Activated T-cell treated with anti-CD3 and anti-CD28 coated beads, Interleukin-2, amount 50 U/mL, for 4 hours (primary cell): ENCODE measurements around the gene KIAA1549. TPM values are rescaled to one million over a fixed set of nuclear protein-coding genes. Genes with fewer than 3 reads are reported as not detected.

Experiments
- ATAC-seq, 2 donors: fragments of 200-7000 bp; cut with Tn5 transposase; one replicate each; pipeline ENCODE4 v1.10.0; 2021
- DNase-seq: peaks from one replicate; pipeline ENCODE4 v3.0.0-alpha.2; 2020
- H3K27me3 Mint-ChIP-seq: one replicate; pipeline ENCODE4 v1.8.0; 2021; ENCODE audit warnings: low read depth, mixed read lengths
- H3K36me3 Mint-ChIP-seq: one replicate; pipeline ENCODE4 v1.8.0; 2022; ENCODE audit warnings: mixed read lengths; ENCODE audit not compliant: insufficient read depth
- H3K4me1 Mint-ChIP-seq: one replicate; pipeline ENCODE4 v1.8.0; 2021; ENCODE audit warnings: low read depth, mixed read lengths
- H3K4me3 Mint-ChIP-seq: one replicate; pipeline ENCODE4 v1.8.0; 2021; ENCODE audit warnings: mild to moderate bottlenecking, moderate library complexity, mixed read lengths
- H3K9me3 Mint-ChIP-seq: one replicate; pipeline ENCODE4 v1.8.0; 2021; ENCODE audit warnings: mixed read lengths
- total RNA-seq, 3 donors: library from RNA; stranded (reverse); gene quantifications; one replicate each; pipeline ENCODE4 v1.2.1, GENCODE V29; 2021

The KIAA1549 gene
- total RNA-seq, 3 donors from 2014 or later: 0.27 to 0.53 (median 0.46) TPM

DNA sequence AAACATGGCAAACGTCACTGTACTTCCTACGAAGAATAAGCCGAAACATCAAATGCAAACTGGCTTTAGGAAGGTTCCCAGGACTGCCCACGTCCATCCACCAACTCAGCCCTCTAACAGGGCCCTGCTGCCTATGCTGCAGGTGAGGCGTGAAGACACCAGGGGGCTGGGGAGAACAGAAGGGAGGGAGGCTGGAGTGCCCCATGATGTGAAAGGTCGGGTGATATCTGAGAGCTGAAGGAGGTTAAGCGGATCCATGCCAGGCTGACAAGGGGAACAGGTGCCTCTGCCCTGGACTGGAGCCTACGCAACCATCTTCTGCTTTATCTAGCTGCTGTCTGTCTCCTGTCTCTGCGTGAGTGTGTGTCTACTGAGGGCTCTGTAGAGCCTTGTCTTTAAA is 143.0 kb downstream of the KIAA1549 start:
- H3K4me1 Mint-ChIP-seq: peaks cover 4% of the 10 kb centered on the region
- peaks cover 16% of the 10 kb centered on the region for H3K27me3 Mint-ChIP-seq
- DNase-seq: no peak
- no peaks in the 10 kb centered on the region for H3K9me3 Mint-ChIP-seq
- H3K36me3 Mint-ChIP-seq: no peaks in the 10 kb centered on the region
- no peak overlapping the region for H3K4me3 Mint-ChIP-seq
- no peak for ATAC-seq

DNA sequence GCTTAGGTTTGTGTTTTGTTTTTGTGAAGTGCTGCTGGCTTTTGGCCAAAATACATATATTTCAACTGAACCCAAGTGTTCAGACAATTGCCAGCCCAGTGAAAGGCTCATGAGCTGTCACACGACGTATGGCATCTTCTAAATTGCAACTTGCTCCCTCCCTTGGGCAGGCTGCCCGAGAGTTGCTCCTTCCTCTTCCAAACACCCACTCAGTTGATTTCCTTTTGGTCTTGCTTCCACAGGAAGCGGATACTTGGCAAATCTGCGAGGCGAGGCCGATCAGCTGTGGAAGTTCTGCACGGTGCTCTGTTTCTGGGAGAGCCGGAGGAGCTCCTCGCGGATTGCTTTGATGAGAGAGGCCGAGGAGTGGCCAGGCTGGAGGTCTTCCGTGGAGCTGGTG is 143.6 kb downstream of the KIAA1549 start:
- Mint-ChIP-seq H3K4me3 (no peak overlapping the region), H3K9me3 (no peaks in the 10 kb centered on the region), H3K4me1 (peaks cover 4% of the 10 kb centered on the region), H3K27me3 (peaks cover 20% of the 10 kb centered on the region), H3K36me3 (no peaks in the 10 kb centered on the region)
- ATAC-seq (no peak), DNase-seq (no peak)

DNA sequence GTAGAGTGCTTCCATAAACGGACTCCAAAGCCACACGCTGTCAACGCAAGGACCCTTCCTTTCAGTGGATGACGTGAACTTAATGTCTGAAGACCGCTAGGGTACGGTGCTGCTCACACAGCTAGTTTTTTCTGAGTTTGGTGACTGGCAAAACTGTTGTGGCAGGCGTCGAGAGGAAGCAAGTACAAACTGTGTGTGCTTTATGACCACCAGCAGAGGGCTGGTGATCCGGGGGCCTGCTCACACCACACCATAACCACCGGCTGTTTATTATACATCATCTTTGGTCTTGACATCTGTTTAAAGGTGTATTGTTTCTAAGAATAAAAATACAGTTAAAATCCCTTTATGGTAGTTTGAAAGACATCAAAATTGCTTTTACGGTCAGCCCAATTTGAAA is 146.1 kb downstream of the KIAA1549 start:
- Mint-ChIP-seq H3K36me3 (no peaks in the 10 kb centered on the region), H3K9me3 (no peaks in the 10 kb centered on the region), H3K4me1 (peaks cover 4% of the 10 kb centered on the region), H3K27me3 (peaks cover 15% of the 10 kb centered on the region), H3K4me3 (no peak overlapping the region)
- no peak for DNase-seq
- ATAC-seq: no peak

DNA sequence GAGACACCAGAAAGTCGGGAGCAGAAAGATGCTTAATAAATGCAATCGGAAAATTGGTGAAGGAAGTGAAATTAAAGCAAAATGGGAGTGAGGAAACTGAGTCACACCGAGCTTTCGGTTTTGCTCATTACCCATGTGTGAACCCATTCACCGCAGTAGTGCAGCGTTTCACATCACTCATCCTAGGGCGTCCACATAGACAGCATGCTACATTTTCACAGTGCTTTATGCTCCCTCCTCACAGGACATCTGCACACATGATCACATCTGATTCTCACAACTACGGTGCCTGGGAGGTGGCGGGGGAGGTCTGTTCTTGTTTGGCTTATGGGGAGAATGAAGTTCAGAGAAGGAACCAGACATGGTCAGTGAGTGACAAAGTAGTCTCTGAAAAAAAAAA is 146.6 kb downstream of the KIAA1549 start:
- peak in 1 of 2 donors; percentile 67 for ATAC-seq

DNA sequence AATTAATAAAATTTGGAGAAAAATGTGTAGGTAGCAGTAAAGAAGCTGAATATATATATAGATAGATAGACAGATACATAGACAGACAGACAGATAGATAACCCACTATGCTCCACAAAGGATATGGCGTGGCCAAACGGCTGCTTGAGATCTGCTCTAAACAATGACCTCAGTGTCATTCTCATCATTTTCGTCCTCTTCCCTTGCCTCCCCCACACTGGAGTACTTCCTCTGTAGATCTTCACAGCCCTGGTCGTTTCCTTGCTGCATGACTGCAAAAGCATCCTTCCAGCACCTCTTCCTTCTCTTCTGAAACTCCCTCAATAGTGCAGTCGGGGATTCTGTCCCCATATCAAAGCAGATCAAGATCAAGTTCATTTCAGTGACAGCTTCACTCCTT is 147.6 kb downstream of the KIAA1549 start:
- ATAC-seq (no peak), DNase-seq (no peak)
- H3K36me3 Mint-ChIP-seq: no peaks in the 10 kb centered on the region
- H3K4me3 Mint-ChIP-seq: no peak overlapping the region
- H3K27me3 Mint-ChIP-seq: peaks cover 10% of the 10 kb centered on the region
- peaks cover 4% of the 10 kb centered on the region for H3K4me1 Mint-ChIP-seq
- no peaks in the 10 kb centered on the region for H3K9me3 Mint-ChIP-seq

More for the DNA sequence above, 146.6 kb downstream of the KIAA1549 start:
- Mint-ChIP-seq H3K4me1 (peaks cover 4% of the 10 kb centered on the region), H3K36me3 (no peaks in the 10 kb centered on the region), H3K27me3 (peaks cover 13% of the 10 kb centered on the region), H3K9me3 (no peaks in the 10 kb centered on the region), H3K4me3 (no peak overlapping the region)
- no peak for DNase-seq

DNA sequence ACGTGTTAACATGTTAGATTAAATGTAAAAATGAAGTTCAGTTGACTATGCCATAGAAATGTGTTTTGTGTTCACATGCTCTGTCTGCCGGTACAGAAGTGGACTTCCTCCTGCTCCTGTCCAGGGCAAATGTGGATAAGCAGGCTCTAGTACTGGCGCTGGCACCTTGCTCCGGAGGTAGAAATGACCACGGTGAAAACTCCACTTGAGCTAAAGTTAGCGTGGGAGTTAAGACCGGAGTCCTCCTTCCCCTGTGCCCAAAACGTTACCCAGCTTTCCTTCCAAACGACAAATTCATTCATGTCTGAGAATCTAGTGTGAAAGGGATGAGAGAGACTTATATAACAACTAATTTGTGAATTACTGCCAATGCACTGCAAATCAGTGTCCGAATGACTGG is 148.2 kb downstream of the KIAA1549 start:
- no peak for DNase-seq
- Mint-ChIP-seq H3K36me3 (no peaks in the 10 kb centered on the region), H3K4me3 (no peak overlapping the region), H3K9me3 (no peaks in the 10 kb centered on the region), H3K27me3 (peaks cover 10% of the 10 kb centered on the region), H3K4me1 (peaks cover 4% of the 10 kb centered on the region)
- ATAC-seq: no peak

DNA sequence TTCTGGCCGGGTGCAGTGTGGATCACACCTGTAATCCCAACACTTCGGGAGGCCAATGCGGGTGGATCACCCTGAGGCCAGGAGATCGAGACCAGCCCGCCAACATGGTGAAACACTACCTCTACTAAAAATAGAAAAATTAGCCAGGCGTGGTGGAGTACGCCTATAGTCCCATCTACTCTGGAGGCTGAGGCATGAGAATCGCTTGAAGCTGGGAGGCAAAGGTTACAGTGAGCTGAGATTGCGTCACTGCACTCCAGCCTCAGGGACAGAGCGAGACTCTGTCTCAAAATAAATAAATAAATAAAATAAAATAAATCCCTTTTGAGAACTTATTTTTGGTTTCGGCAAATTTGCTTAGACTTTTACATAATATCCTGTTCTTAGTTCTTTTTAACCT is 151.9 kb downstream of the KIAA1549 start:
- DNase-seq (no peak), ATAC-seq (no peak)
- H3K4me3 Mint-ChIP-seq: no peak overlapping the region
- H3K4me1 Mint-ChIP-seq: peaks cover 6% of the 10 kb centered on the region
- no peaks in the 10 kb centered on the region for H3K36me3 Mint-ChIP-seq
- peaks cover 9% of the 10 kb centered on the region for H3K27me3 Mint-ChIP-seq
- no peaks in the 10 kb centered on the region for H3K9me3 Mint-ChIP-seq

DNA sequence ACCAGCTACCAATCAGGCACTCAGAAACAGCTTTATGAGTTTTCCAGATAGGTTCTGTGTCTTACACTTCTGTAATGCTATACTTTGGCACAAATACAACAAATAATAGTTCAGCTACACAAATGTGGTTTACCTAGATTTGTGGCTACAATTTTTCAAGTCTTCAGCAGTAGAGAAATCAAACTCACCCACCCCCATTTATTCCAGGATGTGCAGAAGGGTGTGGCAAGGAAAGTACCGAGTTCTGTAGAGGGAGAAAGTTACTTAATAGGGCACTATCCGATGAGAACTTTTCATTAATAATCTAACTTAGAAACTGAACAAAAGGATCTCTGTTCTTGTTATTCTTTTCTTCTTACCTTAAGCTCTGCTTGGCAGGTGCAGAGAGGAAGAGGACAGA is 152.9 kb downstream of the KIAA1549 start:
- no peaks in the 10 kb centered on the region for H3K9me3 Mint-ChIP-seq
- no peaks in the 10 kb centered on the region for H3K36me3 Mint-ChIP-seq
- ATAC-seq (no peak), DNase-seq (no peak)
- peaks cover 3% of the 10 kb centered on the region for H3K27me3 Mint-ChIP-seq
- H3K4me3 Mint-ChIP-seq: no peak overlapping the region
- peaks cover 6% of the 10 kb centered on the region for H3K4me1 Mint-ChIP-seq

DNA sequence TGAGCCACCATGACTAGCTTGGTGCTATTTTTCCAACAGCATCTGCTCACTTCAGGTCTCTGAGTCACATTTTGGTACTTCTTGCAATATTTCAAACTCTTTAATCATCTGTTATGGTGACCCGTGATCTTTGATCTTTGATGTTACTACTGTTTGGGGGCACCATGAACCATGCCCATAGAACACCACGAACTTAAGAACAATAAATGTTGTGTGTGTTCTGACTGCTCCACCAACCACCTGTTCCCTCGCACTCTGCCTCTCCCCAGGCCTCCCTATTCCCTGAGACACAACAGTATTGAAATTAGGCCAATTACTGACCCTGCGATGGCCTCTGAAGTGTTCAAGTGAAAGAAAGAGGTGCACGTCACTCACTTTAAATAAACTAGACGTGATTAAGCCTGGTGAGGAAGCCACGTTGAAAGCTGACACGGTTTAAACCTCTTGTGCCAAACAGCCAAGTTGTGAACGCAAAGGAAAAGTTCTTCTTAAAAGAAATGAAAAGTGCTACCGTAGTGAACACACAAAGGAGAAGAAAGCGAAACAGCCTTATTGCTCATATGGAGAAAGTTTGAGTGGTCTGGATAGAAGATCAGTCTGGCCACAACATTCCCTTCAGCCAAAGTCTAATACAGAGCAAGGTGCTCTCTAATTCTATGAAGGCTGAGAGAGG is 156.0 kb downstream of the KIAA1549 start:
- ATAC-seq: no peak
- Mint-ChIP-seq H3K4me1 (peaks cover 6% of the 10 kb centered on the region), H3K27me3 (no peaks in the 10 kb centered on the region), H3K9me3 (no peaks in the 10 kb centered on the region), H3K4me3 (no peak overlapping the region), H3K36me3 (no peaks in the 10 kb centered on the region)
- no peak for DNase-seq

DNA sequence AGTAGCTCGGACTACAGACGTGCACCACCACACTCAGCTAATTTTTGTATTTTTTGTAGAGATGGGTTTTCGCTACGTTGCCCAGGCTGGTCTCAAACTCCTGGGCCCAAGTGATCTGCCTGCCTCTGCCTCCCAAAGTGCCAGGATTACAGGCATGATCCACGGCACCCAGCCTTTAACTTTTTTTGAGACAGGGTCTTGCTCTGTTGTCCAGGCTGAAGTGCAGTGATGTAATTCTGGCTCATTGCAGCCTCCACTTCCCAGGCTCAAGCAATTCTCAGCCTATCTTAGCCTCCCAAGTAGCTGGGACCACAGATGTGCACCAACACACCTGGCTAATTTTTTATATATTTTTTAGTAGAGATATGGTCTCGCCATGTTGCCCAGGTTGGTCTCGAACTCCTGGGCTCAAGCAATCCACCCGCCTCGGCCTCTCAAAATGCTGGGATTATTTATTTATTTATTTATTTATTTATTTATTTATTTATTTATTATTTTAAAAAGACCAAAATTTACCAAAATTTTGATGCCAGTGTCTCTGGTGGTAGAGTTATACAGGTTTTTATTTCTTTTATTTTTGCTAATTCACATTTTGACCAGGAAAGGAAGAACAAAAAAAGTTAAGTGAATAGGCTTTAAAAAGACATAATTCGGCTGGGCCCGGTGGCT is 158.2 kb downstream of the KIAA1549 start:
- Mint-ChIP-seq H3K36me3 (no peaks in the 10 kb centered on the region), H3K4me3 (no peak overlapping the region), H3K4me1 (peaks cover 6% of the 10 kb centered on the region), H3K27me3 (no peaks in the 10 kb centered on the region), H3K9me3 (no peaks in the 10 kb centered on the region)
- no peak for DNase-seq
- ATAC-seq: no peak

DNA sequence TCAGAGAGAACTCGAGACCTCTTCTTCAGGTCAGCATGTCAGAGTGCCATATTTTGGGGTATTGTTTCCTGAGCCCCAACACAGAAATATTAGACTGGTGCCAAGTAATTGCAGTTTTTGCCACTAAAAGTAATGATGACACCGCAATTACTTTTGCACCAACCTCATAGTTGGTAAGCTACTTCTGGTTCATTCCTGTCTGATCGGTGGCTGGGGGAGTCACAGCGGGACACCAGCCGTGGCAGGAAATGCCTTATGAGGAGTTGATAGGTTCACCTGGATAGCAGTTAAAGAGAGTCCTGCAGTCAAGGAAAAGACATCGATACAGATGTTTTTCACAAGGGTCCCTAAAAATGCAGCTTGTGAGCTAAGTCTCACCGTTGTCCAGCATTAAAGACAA is 159.3 kb downstream of the KIAA1549 start:
- no peaks in the 10 kb centered on the region for H3K27me3 Mint-ChIP-seq
- DNase-seq: no peak
- no peak for ATAC-seq
- no peaks in the 10 kb centered on the region for H3K9me3 Mint-ChIP-seq
- no peak overlapping the region for H3K4me3 Mint-ChIP-seq
- H3K36me3 Mint-ChIP-seq: no peaks in the 10 kb centered on the region
- H3K4me1 Mint-ChIP-seq: peaks cover 6% of the 10 kb centered on the region

DNA sequence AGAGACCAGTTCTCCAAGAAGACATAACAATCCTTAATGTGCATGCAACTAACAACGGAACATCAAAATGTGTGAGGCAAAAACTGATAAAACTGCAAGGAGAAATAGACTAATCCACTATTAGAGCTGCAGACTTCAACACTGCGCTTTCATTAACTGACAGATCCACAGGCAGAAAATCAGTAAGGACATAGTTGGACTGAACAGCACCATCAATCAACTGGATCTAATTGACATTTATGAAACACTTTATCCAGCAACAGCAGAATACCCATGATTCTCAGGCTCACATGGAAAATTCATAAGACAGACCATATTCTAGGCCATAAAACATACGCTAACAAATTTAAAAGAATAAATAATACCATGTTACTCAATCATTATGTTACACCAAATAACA is 161.6 kb downstream of the KIAA1549 start:
- no peak overlapping the region for H3K4me3 Mint-ChIP-seq
- DNase-seq (no peak), ATAC-seq (no peak)
- no peaks in the 10 kb centered on the region for H3K9me3 Mint-ChIP-seq
- H3K27me3 Mint-ChIP-seq: peaks cover 3% of the 10 kb centered on the region
- no peaks in the 10 kb centered on the region for H3K4me1 Mint-ChIP-seq
- H3K36me3 Mint-ChIP-seq: no peaks in the 10 kb centered on the region

DNA sequence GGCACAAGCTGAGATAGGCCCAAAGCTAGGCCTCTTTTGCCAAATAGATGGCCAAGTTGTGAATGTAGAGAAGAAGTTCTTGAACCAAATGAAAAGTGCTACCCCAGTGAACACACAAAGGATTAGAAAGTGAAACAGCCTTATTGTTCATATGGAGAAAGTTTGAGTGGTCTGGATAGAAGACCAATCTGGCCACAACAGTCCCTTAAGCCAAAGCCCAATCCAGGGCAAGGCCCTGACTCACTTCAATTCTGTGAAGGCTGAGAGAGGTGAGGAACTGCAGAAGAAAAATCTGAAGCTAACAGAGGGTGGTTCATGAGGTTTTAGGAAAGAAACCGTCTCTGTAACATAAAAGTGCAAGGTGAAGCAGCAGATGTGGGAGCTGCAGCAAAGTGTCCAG is 164.5 kb downstream of the KIAA1549 start:
- Mint-ChIP-seq H3K36me3 (no peaks in the 10 kb centered on the region), H3K4me3 (no peak overlapping the region), H3K4me1 (no peaks in the 10 kb centered on the region), H3K9me3 (no peaks in the 10 kb centered on the region), H3K27me3 (peaks cover 3% of the 10 kb centered on the region)
- DNase-seq (no peak), ATAC-seq (no peak)

DNA sequence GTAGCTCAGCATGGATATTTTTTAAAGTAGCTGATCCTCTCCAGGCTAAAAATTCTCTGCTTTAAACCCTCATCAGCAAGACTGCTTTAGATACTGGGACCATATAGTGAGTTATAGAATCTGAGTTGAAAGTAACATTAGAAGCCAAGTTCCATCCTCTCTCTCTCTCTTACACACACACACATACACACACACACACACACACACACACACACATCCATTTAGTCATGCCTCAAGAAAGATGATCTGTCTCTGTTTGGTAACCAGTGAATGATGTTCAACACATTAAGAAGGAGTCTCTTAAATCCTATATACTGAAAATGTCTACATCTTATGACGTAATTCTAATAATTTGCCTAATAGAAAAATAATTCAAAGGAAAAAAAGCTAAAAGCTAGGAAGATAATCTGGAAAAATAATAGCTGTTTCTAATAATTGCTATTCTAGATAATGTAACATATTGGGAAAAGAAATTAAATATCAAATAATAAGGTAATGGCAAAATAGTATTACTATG is 166.3 kb downstream of the KIAA1549 start:
- no peak overlapping the region for H3K4me3 Mint-ChIP-seq
- peaks cover 3% of the 10 kb centered on the region for H3K27me3 Mint-ChIP-seq

DNA sequence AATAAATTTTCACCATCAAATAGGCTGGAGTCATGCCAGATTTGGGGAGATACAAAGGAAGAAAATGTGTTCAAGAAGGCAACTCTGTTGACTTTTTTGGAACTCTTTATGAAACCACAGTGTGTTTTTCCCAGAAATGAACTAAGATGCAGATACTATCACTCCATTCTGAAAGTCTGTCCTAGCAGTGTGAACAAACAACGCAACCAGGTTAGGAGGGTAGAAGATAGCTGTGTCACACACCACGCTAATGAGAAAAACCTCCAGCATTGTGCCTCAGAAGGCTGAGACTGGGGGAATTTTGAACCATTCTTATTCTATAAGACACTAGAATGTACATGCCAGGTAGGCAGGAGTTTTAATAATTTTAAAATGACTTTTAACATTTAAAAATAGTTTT is 167.2 kb downstream of the KIAA1549 start:
- H3K27me3 Mint-ChIP-seq: peaks cover 3% of the 10 kb centered on the region
- H3K4me1 Mint-ChIP-seq: no peaks in the 10 kb centered on the region
- H3K9me3 Mint-ChIP-seq: no peaks in the 10 kb centered on the region
- no peaks in the 10 kb centered on the region for H3K36me3 Mint-ChIP-seq
- peak in 1 of 2 donors; percentile 60 for ATAC-seq
- DNase-seq: no peak
- no peak overlapping the region for H3K4me3 Mint-ChIP-seq

More for the DNA sequence above, 166.3 kb downstream of the KIAA1549 start:
- no peak for DNase-seq
- Mint-ChIP-seq H3K9me3 (no peaks in the 10 kb centered on the region), H3K36me3 (no peaks in the 10 kb centered on the region), H3K4me1 (no peaks in the 10 kb centered on the region)
- ATAC-seq: no peak
